ENCODE results near the gene APOBEC3B. TPM values are rescaled to one million over a fixed set of nuclear protein-coding genes. Genes with fewer than 3 reads are reported as not detected.

The APOBEC3B gene
- total and polyA plus RNA-seq, 12 donors = 0.29 to 6.4 (median 1.2) TPM

DNA sequence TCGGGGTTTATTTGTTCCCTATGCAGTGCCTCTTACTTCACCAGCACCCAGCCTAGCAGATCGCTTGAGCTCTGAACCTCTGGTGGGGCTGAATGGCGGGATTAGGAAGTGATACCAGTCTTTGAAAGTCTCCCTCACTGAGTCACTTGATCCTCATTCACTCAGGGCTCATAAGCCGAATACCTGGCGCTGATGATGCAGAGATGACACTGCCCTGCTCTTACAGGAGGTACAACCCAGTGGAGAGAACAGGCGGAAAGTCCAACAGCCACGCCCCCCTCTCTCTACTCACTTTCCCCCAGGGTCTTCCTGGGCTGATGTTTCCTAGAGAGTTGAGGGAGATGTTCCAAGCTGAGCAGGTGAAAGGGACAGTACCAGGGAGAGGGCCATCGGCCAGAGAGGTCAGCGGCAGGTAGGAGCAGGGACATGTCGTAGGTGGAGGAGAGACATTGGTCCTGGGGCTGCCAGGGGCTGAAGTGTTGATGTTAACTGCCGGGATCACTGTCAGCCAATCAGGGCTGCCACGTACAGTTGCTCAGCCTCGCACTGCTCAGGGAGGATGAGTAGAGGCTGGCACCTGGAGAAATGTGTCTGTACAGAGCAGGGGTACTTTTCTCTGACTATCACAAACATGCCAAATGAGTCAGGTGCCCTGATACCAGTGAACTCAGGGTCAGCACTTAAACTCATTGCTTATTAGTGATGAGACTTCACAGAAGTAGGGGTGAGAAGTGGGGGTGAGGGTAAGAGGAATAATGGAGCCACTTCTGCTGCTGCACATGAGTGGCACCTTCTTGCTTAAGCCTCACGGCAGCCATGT lies 34.6 kb upstream of the APOBEC3B start:
- peaks cover 0 to 51% (median 22%) of the 10 kb centered on the region in 7 donors for H3K27me3 ChIP-seq
- H3K4me3 ChIP-seq = no peak overlapping the region
- H3K36me3 ChIP-seq = no peaks in the 10 kb centered on the region
- no peaks in the 10 kb centered on the region for H3K9me3 ChIP-seq
- H3K4me1 ChIP-seq = peaks cover 0 to 42% (median 0%) of the 10 kb centered on the region in 9 donors
- TF ChIP-seq, protein P1, sequence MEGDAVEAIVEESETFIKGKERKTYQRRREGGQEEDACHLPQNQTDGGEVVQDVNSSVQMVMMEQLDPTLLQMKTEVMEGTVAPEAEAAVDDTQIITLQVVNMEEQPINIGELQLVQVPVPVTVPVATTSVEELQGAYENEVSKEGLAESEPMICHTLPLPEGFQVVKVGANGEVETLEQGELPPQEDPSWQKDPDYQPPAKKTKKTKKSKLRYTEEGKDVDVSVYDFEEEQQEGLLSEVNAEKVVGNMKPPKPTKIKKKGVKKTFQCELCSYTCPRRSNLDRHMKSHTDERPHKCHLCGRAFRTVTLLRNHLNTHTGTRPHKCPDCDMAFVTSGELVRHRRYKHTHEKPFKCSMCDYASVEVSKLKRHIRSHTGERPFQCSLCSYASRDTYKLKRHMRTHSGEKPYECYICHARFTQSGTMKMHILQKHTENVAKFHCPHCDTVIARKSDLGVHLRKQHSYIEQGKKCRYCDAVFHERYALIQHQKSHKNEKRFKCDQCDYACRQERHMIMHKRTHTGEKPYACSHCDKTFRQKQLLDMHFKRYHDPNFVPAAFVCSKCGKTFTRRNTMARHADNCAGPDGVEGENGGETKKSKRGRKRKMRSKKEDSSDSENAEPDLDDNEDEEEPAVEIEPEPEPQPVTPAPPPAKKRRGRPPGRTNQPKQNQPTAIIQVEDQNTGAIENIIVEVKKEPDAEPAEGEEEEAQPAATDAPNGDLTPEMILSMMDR (IDR thresholded peaks at IDR 0.05) = no peak
- ATAC-seq (no peak), DNase-seq (no peak)
- intact Hi-C loops (cut with DNase I) = no loop called here
- WGBS, 2 donors = 78 to 81% methylated on average over 14 of the region's 14 CpGs
- no peak overlapping the region for H3K27ac ChIP-seq

DNA sequence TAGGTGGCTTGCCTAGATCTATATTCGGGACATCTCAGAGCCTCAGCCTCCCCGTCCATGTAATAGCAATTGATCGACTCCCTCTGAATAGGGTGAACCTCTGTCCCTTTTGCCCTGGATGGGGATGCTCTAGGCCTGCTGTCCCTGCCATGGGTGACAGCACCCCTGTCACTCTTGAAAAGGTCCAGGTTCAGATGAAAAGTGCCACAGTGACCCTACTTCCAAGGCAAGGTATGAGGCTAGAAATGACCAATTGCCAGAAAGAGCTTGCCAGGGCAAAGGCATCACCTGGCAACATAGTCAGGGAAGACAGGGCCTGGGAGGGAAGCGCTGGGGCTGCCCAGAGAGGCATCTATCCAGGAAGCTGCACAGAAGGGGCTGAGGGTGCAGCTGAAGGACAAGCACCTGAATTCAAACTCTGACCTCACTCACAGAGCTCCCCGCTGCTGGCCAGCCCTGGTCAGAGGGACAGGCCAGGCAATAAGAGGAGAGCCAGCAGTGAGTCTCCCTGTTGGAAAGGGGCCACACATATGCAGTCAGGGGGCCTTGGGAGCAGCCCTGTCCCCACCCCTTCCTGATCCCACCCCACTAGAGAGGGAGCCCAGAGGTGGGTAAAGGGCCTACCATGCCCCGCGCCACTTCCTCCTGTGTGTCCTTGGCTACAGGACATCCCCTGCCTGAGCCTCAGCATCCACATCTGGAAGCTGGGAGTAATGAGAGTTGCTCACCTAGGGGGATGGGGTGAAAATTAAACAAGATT lies 33.8 kb upstream of the APOBEC3B start:
- peaks cover 0 to 42% (median 14%) of the 10 kb centered on the region in 7 donors for H3K27me3 ChIP-seq
- 90 to 94% methylated on average over 7 of the region's 7 CpGs for WGBS, 2 donors
- no peak overlapping the region for H3K27ac ChIP-seq
- no peak for ATAC-seq
- H3K4me3 ChIP-seq = no peak overlapping the region
- no peak for DNase-seq
- intact Hi-C loops (cut with DNase I) = no loop called here
- H3K36me3 ChIP-seq = no peaks in the 10 kb centered on the region
- TF ChIP-seq, protein P1 (IDR thresholded peaks at IDR 0.05) = no peak
- peaks cover 0 to 41% (median 0%) of the 10 kb centered on the region in 9 donors for H3K4me1 ChIP-seq
- H3K9me3 ChIP-seq = no peaks in the 10 kb centered on the region

DNA sequence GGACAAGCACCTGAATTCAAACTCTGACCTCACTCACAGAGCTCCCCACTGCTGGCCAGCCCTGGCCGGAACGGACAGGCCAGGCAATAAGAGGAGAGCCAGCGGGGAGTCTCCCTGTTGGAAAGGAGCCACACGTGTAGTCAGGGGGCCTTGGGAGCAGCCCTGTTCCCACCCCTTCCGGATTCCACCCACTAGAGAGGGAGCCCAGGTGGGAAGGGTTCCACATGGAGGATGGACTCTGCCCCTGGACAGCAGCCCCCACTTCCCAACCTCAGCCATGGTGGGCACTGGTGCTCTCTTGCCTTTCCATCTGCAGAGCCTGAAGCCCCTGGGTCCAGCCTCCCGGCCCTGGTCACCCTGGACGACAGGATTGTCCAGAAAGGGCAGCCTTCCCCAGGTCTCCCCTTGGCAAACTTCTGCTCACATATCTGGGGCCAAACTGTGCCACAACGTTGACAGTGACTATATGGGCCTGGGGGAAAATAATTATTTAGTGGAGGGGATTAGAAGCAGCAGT lies 32.2 kb upstream of the APOBEC3B start:
- 71 to 75% methylated on average over 8 of the region's 8 CpGs for WGBS, 2 donors

More for the DNA sequence above, 32.2 kb upstream of the APOBEC3B start:
- DNase-seq (no peak), ATAC-seq (no peak)
- no peak overlapping the region for H3K27ac ChIP-seq
- H3K4me1 ChIP-seq = peaks cover 0 to 50% (median 0%) of the 10 kb centered on the region in 9 donors
- H3K9me3 ChIP-seq = no peaks in the 10 kb centered on the region
- H3K27me3 ChIP-seq = peaks cover 0 to 29% (median 6%) of the 10 kb centered on the region in 7 donors
- TF ChIP-seq, protein P1 (IDR thresholded peaks at IDR 0.05) = no peak
- intact Hi-C loops (cut with DNase I) = no loop called here
- no peaks in the 10 kb centered on the region for H3K36me3 ChIP-seq
- H3K4me3 ChIP-seq = no peak overlapping the region

Data from heart right ventricle (tissue), 16 donors.